ENCODE measurements around the gene MED31. TPM values are rescaled to one million over a fixed set of nuclear protein-coding genes. Genes with fewer than 3 reads are reported as not detected.

The MED31 gene
- total and polyA plus RNA-seq, 8 donors, result 19.1 to 29.8 (median 24.1) TPM

GRCh38 chr17:6638046-6638908 is 13.1 kb downstream of the MED31 start:
- Histone ChIP-seq H3K27ac (no peak overlapping the region), H3K4me1 (peaks cover 4 to 30% of the 10 kb centered on the region in 2 donors), H3K9me3 (no peaks in the 10 kb centered on the region), H3K36me3 (peaks cover 0 to 22% of the 10 kb centered on the region in 2 donors), H3K27me3 (no peaks in the 10 kb centered on the region), H3K4me3 (no peak overlapping the region)
- peak in 1 of 4 donors; percentile 76 for DNase-seq
- intact Hi-C loops (cut with DNase I), result no loop called here
- no peak for TF ChIP-seq CTCF (IDR thresholded peaks at IDR 0.05)
- no peak for ATAC-seq

- DNase-seq (no peak), ATAC-seq (no peak)
- intact Hi-C loops (cut with DNase I), result no loop called here
- no peak overlapping the region for H3K27ac ChIP-seq
- H3K36me3 ChIP-seq, result peaks cover 0 to 26% of the 10 kb centered on the region in 2 donors
- no peak overlapping the region for H3K4me3 ChIP-seq
- TF ChIP-seq CTCF (IDR thresholded peaks at IDR 0.05), result no peak
- no peaks in the 10 kb centered on the region for H3K9me3 ChIP-seq
- no peaks in the 10 kb centered on the region for H3K27me3 ChIP-seq
- peaks cover 4 to 22% of the 10 kb centered on the region in 2 donors for H3K4me1 ChIP-seq
Observed at GRCh38 chr17:6637458-6637840, 14.0 kb downstream of the MED31 start.

GRCh38 chr17:6636616-6637457 is 14.6 kb downstream of the MED31 start:
- no peaks in the 10 kb centered on the region for H3K9me3 ChIP-seq
- H3K4me1 ChIP-seq, result peaks cover 3 to 17% of the 10 kb centered on the region in 2 donors
- TF ChIP-seq CTCF (IDR thresholded peaks at IDR 0.05), result no peak
- no peak overlapping the region for H3K4me3 ChIP-seq
- intact Hi-C loops (cut with DNase I), result no loop called here
- H3K27ac ChIP-seq, result no peak overlapping the region
- H3K27me3 ChIP-seq, result no peaks in the 10 kb centered on the region
- DNase-seq, result peak in 1 of 4 donors; percentile 71
- no peak for ATAC-seq
- H3K36me3 ChIP-seq, result peaks cover 0 to 32% of the 10 kb centered on the region in 2 donors

- H3K27ac ChIP-seq, result no peak overlapping the region
- DNase-seq (no peak), ATAC-seq (no peak)
- H3K27me3 ChIP-seq, result no peaks in the 10 kb centered on the region
- intact Hi-C loops (cut with DNase I), result no loop called here
- peaks cover 0 to 13% of the 10 kb centered on the region in 2 donors for H3K4me1 ChIP-seq
- H3K4me3 ChIP-seq, result no peak overlapping the region
- H3K36me3 ChIP-seq, result peaks cover 0 to 38% of the 10 kb centered on the region in 2 donors
- no peaks in the 10 kb centered on the region for H3K9me3 ChIP-seq
- no peak for TF ChIP-seq CTCF (IDR thresholded peaks at IDR 0.05)
Observed at GRCh38 chr17:6636105-6636504, 15.3 kb downstream of the MED31 start.

- Histone ChIP-seq H3K9me3 (no peaks in the 10 kb centered on the region), H3K4me3 (no peak overlapping the region), H3K36me3 (peaks cover 0 to 49% of the 10 kb centered on the region in 2 donors), H3K27ac (no peak overlapping the region), H3K4me1 (no peaks in the 10 kb centered on the region), H3K27me3 (no peaks in the 10 kb centered on the region)
- intact Hi-C loops (cut with DNase I), result no loop called here
- ATAC-seq (no peak), DNase-seq (no peak)
- no peak for TF ChIP-seq CTCF (IDR thresholded peaks at IDR 0.05)
Observed at GRCh38 chr17:6633263-6633662, 18.1 kb downstream of the MED31 start.
